ENCODE measurements around the gene LRRC66.

LRRC66 gene

GRCh38 chr4:51998837-51999236 is 21.3 kb downstream of the LRRC66 start:
- Mint-ChIP-seq H3K4me1 (ENCODE audit: low read depth) (no peaks in the 10 kb centered on the region), H3K27me3 (ENCODE audit: low read depth) (no peaks in the 10 kb centered on the region), H3K4me3 (no peak overlapping the region), H3K9me3 (no peaks in the 10 kb centered on the region), H3K27ac (no peak overlapping the region), H3K36me3 (ENCODE audit: low read depth) (no peaks in the 10 kb centered on the region)

- H3K36me3 Mint-ChIP-seq (ENCODE audit: low read depth): no peaks in the 10 kb centered on the region
- no peaks in the 10 kb centered on the region for H3K9me3 Mint-ChIP-seq
- H3K4me3 Mint-ChIP-seq: no peak overlapping the region
- H3K4me1 Mint-ChIP-seq (ENCODE audit: low read depth): no peaks in the 10 kb centered on the region
- no peaks in the 10 kb centered on the region for H3K27me3 Mint-ChIP-seq (ENCODE audit: low read depth)
- no peak overlapping the region for H3K27ac Mint-ChIP-seq
Observed at GRCh38 chr4:51997647-51998046, 22.5 kb downstream of the LRRC66 start.

GRCh38 chr4:51995647-51996220 is 24.4 kb downstream of the LRRC66 start:
- peaks cover 4% of the 10 kb centered on the region for H3K9me3 Mint-ChIP-seq
- no peak overlapping the region for H3K4me3 Mint-ChIP-seq
- H3K27ac Mint-ChIP-seq: no peak overlapping the region
- no peaks in the 10 kb centered on the region for H3K36me3 Mint-ChIP-seq (ENCODE audit: low read depth)
- no peaks in the 10 kb centered on the region for H3K27me3 Mint-ChIP-seq (ENCODE audit: low read depth)
- H3K4me1 Mint-ChIP-seq (ENCODE audit: low read depth): no peaks in the 10 kb centered on the region

- Mint-ChIP-seq H3K27me3 (ENCODE audit: low read depth) (peaks cover 11% of the 10 kb centered on the region), H3K36me3 (ENCODE audit: low read depth) (no peaks in the 10 kb centered on the region), H3K27ac (no peak overlapping the region), H3K9me3 (no peaks in the 10 kb centered on the region), H3K4me1 (ENCODE audit: low read depth) (no peaks in the 10 kb centered on the region), H3K4me3 (no peak overlapping the region)
Observed at GRCh38 chr4:51965862-51966261, 54.3 kb downstream of the LRRC66 start.

- no peaks in the 10 kb centered on the region for H3K4me1 Mint-ChIP-seq (ENCODE audit: low read depth)
- peaks cover 11% of the 10 kb centered on the region for H3K27me3 Mint-ChIP-seq (ENCODE audit: low read depth)
- no peak overlapping the region for H3K4me3 Mint-ChIP-seq
- H3K9me3 Mint-ChIP-seq: no peaks in the 10 kb centered on the region
- H3K27ac Mint-ChIP-seq: no peak overlapping the region
- H3K36me3 Mint-ChIP-seq (ENCODE audit: low read depth): no peaks in the 10 kb centered on the region
Observed at GRCh38 chr4:51963841-51964517, 56.2 kb downstream of the LRRC66 start.

GRCh38 chr4:51960486-51960885 is 59.7 kb downstream of the LRRC66 start:
- no peaks in the 10 kb centered on the region for H3K36me3 Mint-ChIP-seq (ENCODE audit: low read depth)
- H3K9me3 Mint-ChIP-seq: no peaks in the 10 kb centered on the region
- H3K4me3 Mint-ChIP-seq: no peak overlapping the region
- H3K27ac Mint-ChIP-seq: no peak overlapping the region
- H3K27me3 Mint-ChIP-seq (ENCODE audit: low read depth): peaks cover 11% of the 10 kb centered on the region
- H3K4me1 Mint-ChIP-seq (ENCODE audit: low read depth): no peaks in the 10 kb centered on the region

GRCh38 chr4:51958199-51958968 is 61.8 kb downstream of the LRRC66 start:
- Mint-ChIP-seq H3K9me3 (peaks cover 8% of the 10 kb centered on the region), H3K36me3 (ENCODE audit: low read depth) (no peaks in the 10 kb centered on the region), H3K27me3 (ENCODE audit: low read depth) (peaks cover 7% of the 10 kb centered on the region), H3K4me1 (ENCODE audit: low read depth) (no peaks in the 10 kb centered on the region), H3K4me3 (no peak overlapping the region), H3K27ac (no peak overlapping the region)
